CMK (cell line): ENCODE data around the gene C3orf33.

Experiments
- DNase-seq: peaks from one replicate; pipeline ENCODE4 v3.0.0-alpha.2; 2010; ENCODE audit warnings: low read depth

Gene C3orf33

DNA sequence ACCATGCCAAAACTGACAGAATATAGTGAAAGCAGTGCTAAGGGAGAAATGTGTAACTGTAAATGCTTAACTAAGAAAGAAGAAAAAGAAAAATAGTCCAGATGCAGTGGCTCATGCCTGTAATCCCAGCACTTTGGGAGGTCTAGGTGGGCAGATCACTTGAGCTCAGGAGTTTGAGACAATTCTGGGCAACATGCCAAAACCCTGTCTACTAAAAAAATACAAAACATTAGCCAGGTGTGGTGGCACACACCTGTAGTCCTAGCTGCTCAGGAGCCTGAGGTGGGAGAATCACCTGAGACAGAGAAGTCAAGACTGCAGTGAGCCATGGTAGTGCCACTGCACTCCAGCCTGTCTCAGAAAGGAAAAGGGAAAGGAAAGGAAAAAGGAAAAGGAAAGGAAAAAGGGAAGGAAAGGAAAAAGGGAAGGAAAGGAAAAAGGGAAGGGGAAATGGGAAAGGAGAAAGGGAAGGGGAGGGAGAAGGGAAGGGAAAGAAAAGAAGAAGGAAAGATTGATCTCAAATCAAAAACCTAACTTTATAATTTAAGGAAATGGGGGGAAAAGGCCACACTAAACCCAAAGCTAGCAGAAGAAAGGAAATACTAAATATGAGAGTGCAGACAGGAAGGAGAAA lies 20.3 kb downstream of the C3orf33 start:
- DNase-seq: no peak

DNA sequence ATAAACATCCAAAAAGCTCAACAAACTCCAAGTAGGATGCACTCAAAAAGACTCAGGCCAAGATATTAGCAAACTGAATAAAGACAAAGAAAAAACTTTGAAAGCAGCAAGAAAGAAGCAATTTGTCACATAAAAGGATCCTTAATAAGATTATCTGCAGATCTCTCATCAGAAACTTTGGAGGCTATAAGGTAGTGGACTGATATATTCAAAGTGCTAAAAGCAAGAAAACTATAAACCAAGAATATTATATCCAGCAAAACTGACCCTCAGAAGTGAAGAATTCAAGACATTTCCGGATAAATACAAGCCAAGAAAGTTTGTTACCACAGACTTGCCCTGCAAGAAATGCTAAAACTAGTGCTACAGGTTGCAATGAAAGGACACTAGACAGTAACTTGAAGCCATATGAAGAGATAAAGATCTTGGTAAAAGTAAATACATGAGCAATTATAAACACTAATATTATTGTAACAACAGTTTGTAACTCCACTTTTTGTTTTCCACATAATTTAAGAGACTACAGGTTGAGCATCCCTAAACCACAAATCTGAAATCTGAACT lies 23.6 kb downstream of the C3orf33 start:
- no peak for DNase-seq

DNA sequence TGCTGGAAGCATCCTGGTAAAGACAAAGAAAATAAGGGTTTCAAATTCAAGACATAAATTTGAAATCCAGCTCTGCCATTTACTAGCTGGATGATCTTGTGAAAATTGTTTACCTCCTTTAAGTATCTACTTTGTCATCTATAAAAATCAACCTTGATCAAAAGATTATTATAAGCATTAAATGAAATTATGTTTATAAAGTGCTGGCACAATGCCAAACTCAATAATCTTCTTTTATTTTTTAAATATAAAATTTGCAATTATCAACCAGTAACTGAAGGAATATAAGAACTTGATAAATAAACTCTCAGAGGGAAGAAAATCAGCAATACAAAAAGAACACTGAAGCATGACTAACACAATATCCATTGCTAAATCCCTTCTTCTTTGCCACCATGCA lies 25.8 kb downstream of the C3orf33 start:
- DNase-seq: no peak

DNA sequence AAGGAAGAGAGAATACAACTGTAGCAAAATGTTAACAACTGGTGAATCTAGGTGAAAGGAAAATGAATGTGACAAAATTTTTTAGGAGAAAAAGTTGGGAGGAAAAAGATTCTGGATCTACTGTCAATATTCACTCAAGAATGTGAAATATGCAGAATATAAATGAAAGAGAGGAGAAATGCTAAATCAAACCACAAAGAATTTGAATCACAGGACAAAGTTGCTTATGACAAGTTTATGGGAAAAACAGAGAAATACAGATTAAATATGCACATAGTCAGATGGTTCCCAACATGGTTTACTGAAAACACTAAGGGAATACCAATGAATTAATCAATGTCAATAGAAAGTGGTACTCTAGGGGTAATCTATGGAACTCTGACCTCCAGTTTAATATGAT lies 27.6 kb downstream of the C3orf33 start:
- no peak for DNase-seq

DNA sequence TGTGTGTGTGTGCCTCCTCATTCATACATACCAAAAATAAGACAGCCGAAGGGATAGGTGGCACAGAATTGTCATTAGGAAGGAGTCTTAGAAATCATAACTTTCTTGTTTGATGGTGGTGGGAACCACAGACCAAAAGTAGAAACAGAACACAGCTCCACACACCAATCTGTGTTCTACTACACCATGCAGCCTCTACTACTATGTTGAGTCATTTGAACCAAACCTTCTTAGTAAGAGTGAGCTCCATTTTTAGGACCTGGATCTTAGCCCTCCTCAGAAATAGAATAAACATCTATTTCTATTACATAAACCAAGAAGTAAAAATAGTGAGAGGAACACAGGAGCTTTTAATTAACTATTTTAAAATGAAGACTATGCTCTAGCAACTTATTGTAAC lies 33.3 kb downstream of the C3orf33 start:
- no peak for DNase-seq

DNA sequence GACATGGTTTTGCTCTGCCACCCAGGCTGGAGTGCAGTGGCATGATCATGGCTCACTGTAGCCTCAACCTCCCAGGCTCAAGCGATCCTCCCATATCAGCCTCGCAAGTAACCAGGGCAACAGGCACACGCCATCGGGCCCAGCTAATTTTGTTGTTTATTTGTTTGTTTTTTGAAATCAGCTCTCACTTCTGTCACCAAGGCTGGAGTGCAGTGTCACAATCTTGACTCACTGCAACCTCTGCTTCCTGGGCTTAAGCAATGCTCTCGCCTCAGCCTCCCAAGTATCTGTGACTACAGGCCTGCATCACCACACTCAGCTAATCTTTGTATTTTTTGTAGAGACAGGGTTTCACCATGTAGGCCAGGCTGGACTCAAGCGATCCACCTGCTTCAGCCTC lies 35.0 kb downstream of the C3orf33 start:
- DNase-seq: no peak

DNA sequence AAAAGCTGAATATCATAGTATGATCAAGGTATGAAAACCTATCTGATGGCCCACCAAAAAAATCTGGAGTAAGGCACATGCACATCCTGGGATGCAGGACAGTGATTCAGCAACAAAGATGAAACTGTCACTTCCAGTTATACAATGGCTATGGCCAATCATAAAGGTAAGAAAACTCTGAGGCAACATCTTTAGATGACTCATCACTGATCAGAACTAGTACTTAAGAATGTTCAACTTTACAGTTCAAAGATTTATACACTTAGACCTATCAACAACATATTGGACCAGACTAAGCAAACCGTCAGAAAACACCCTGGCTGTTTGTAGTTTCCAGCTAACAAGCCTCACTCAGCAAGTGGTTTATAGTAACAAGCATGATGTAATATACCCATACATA lies 39.9 kb downstream of the C3orf33 start:
- no peak for DNase-seq

DNA sequence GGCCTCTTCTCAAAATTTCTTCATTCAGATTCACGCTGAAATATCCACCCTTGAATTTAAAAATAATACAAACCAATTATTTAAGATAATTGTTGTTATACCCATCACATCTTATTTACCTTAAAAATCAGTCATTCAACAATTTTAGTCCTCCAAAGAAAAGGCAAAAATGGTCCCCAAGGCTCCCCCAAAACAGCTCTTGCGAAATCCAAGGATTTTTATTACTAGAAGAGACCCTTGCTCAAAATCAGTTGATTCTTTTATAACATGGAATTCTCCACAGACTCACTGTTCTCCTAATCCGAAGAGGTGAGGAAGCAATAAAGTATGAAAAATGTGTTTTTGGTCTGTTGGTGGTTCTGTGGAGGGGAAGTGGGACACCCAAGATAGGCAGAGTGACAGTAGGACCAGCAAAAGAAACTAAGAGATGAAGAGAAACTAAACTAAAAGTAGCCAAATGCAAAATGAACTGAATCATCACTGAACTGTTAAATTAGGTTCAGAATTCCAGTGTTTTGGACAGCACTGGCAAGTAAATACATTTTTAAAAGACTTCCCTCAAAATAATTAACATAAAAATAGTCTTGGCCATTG lies 42.1 kb downstream of the C3orf33 start:
- DNase-seq: no peak

DNA sequence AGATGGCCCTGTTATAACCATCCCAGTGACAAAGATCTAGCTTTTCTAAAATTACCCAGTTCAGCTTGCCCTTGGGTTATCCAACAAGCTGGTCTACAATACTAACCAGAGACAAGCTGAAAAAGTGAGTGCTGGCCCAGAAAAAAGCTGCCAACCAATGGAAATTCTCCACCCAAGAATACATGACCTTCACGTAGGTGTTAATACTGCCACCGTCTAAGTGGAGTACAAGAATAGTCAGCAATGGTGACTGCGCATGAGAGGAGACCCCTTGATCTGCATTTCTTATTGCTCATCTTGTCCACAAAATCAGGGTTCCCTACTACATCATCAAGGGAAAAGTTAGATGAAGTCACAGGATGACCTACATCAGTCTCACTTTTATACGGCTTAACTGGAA lies 45.4 kb downstream of the C3orf33 start:
- no peak for DNase-seq

DNA sequence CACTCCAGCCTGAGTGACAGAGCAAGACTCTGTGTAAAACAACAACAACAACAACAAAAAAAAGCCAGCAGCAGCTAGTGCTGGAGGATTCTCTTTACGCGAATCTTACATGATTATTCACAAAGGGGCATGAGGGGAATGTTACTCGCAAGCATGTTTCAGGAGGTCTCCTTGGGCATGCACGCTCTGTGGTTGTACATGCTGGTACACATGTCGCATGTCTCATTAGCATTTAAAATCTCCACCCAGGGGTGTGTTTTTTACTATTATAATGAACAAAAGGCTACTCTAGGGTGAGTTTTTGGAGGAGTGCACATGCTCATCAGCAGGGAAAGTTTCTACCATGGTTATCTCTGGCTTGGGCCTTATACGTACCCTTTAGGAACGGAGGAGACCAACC lies 48.5 kb downstream of the C3orf33 start:
- DNase-seq: no peak

DNA sequence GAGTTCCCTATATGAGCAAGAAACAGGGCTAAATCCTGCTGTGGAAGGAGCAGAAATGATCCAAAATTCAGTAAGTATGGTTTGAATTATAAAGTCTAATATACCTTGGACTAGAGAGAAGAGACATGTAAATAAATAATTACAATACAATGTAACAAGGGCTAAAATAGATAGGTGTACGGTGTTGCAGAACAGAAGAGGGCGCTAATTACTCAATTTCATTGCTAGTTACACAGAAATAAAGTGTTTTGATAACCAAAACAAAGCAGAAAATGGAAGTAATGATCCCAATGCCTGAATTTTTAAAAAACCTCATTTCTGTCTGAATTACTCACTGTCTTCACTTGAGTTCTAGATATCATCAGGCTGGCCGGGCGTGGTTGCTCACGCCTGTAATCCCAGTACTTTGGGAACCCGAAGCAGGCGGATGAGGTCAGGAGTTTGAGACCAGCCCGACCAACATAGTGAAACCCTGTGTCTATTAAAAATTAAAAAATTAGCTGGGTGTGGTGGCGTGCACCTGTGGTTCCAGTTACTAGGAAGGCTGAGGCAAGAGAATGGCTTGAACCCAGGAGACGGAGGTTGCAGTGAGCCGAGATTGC lies 52.9 kb downstream of the C3orf33 start:
- no peak for DNase-seq

DNA sequence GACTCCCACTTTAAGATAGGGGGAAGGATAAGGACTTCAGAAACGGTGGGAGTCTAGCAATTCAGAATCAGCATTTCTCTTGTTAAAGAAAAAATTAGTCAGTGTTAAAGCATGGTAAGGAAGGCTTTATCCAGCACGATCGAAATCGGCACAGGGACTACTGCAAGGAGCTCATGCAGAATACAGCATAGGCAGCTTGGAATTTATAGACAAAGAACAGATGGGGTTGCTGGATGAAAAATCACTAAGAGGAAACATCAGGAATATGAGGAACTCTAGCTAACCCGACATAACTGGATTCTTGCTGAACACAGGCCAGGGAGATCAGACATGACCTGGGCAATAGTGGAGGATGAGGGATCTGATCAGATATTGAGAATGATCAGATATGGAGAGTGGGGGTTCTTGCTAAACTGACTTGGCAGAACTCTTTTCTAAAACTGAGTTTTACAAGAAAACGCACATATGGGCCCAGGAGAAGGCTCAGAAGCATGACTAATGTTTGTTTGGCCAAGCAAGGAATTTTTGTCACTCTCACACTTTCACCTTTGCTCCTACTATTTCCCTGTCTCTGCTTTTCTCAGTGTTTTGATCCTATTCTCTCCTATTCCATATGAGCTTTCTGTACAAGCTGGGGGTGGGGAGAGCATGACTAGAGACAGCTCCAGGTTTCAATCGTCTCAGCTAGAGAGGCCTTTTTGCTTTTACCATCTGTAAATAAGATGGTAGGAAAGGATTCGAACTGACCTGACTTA lies 57.3 kb downstream of the C3orf33 start:
- DNase-seq: no peak

DNA sequence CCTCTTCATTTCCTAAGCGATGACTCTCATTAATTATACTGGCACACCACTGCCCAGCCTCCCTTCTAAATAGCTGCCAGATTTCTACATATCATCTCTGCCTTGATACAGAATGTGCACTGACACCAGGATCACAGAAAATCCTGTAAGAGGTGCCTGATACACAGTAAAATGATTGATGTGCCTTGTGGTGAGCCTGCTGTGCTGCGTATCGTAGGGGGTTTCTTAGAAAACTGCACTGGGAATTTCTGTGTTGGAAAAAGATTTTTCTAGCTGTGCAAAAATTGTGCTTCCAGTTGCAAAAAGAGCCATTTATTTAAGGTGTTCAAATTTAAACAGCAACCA lies 58.2 kb downstream of the C3orf33 start:
- no peak for DNase-seq

DNA sequence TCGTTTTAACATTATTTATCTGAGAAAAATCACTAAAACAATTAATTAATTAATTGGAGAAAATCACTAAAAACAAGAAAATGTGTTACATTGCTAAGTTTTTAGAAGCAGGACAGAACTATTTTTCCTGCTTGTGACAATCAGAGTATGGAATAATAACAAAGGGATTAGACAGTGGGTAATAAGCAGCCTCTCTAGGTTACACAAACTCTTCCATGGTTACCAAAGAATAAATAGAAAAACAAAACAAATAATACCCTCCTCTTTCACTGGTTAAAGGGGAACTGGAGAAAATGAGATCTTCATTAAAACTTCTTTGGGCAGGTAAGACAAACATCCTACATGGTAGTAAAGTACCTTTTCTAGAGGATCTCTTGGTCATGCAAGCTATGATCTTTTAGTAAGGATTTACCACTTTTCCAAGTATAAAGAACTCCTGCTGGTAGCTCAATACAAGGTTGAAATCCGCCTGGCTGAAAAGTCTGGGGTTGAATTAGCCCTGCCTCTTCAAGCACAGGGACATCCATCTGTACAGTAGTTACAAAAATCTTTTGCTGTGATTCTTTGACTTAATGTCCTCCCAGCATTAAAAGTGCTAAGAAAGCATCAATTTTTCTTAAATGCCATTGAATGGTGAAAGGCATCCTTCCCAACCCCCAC lies 58.7 kb downstream of the C3orf33 start:
- no peak for DNase-seq

DNA sequence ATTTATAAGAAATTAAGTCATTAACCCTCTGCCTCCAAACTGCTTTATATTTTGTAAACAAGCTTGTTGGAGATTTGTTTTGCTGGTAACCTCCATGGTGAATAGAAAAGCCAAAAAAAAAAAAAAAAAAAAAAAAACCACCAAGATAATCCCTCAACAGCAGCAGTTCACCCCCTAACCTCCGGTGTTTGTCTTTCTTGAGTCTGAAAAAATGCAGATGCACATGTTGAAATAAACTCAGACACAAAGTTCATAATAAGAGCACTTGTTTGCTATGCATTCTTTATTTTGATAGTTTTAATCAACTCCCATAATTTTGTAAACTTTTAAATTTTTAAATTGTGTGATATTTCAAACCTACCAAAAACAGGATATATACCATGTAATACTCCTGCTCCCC lies 59.4 kb downstream of the C3orf33 start:
- DNase-seq: no peak

DNA sequence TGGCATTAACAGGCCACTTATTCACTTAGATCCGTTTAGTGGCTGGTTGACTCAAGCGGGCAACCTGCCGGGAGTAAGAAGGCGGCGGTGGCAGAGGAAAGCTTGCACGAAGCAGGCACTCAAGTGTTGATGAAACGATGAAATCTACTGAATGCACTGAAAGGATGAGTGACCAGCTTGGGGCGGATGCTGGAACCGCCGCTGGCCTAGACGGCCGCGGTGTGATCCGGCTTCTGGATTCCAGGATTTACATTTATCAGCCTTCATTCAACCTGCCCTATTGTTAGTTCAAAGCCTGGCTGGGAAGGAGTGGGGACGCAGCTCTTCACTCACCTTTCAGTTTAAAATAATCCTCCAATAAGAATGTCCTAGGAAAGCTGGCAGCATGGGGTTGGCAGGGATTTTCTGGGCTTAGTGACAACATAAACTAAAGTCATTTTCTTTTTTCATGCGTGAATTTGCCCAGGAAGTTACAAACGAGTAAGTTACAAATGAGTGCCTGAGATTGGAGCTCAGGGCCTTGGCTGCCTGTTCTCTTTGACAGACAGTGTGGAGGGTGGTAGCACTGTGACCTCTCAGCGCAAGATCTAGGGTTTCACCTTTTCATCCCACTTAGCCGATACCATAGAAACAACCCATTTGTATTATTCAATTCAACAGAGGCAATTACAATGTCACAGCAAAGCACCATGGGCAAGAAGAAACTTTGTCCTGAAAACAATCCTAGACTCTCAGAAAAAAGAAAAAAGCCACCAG lies 60.1 kb downstream of the C3orf33 start:
- DNase-seq: no peak

DNA sequence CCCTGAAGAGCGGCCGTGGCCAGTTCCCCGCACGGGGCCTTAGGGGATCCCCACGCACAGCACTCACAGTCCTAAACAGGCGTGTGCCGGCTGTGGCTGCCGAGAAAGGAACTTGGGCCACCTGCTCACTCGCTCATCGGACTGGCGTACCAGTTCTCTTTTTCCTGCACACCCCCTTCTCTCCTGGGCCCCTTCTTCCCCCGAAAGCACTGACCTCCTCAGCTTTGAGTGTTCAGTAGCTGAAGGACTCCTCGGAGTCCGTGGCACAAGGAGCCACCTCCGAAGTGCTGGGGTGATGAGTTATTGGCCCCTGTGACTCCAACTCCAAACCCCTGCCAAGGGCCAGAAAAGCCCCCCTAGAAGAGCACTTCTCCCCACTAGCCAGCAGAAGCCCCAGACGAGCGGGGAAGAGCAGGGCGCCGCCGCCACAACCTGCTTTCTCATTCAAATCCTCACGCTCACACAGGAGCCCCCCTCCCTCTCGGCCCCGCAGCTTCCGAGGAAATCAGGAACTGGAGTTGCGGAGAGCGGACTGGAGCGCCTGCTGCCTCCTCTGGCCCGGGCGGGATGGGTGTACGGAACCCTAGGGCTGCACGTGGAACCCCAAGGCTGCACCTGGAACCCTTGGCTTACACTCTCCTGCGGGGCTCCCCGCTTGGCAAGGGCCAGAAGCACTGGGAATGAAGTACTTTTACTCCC lies 61.3 kb downstream of the C3orf33 start, which contains the start of gene PLCH1:
Gene PLCH1 (minus strand): TSS at position 446 of the 699 bp plus-strand sequence. CDS start 40,847 bp downstream, outside the sequence.
- DNase-seq: no peak

DNA sequence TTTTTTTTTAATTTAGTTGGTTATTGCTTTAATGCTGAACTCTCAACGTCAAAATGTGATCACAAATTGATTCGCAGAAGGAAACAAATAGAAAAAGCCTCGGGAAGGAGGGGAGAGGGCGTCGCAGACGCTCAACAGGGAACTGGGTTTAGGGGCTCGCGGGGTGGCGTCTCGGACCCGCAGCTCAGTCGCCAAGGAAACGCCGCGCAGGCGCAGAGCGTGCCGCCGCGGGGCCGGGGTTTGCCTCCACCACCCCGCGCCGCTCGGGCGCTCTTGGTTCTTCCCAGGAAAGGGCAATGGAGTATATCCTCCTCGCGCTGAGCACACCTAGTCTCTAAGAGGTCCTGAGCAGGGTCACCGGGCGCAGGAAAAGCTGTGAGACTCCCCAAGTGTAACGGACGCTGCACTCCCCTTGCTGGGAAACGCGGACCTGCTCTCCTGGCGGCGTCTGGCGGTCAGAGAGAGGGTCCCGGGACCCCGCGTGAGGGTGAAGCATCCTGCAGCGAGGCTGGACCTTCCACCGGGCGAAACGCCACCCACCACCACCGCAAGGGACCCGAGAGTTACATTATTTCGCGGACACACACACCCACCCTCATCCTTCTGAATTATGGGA lies 62.0 kb downstream of the C3orf33 start:
- no peak for DNase-seq

DNA sequence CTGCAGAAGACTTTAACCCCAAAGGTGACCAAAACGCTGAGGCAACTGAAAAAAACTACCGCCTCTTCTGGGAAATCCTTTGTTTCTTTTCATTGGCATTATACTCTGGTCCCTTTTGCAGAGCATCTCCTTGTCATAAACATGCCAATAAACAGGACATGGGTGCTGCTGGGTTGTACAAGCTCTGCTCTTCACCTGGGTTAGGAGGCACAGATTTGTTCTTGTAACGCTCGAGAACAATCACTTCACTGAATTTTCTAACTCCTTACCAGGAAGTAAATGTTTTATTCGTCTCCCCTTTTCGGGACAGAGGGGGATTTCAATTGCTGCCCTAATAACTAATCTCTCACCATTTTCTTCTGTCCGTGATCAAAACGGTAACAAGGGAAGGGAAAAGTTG lies 62.5 kb downstream of the C3orf33 start:
- DNase-seq: no peak

DNA sequence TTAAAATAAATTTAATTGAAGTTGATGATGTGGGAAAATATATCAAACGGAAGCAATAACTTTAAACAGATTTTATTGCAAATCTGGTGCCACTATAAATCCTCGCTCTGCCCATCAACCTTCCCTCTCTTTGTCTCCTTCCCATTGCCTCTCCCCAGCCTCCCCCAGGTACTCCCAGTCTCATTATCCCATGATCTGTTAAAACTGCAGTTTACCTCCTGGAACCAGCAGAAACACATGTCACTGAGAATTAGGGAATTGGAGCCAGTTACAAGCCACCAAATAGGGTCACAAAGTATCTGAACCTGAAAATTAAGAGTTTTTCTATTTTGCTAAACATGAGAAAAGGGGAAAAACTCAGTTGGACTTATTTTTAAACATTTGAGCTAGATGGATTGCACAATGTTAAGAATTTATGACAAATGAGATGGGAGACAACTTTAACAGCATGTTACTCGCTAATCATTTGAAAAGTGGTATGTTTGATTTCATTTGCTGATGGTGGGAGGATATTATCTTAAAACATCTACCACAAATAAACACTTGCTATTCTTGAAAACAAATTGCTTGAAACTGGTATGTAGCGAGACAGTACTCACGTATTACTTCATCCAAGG lies 63.6 kb downstream of the C3orf33 start:
- DNase-seq: no peak
